GM18511 (cell line): ENCODE data around the gene SIX5.

ENCODE experiments used
- ATAC-seq: cut with Tn5 transposase; IDR thresholded peaks from one replicate; pipeline ENCODE4 v1.9.1; 2021; ENCODE audit warnings: mild to moderate bottlenecking, moderate library complexity; ENCODE audit not compliant: unreplicated experiment

SIX5 gene

DNA sequence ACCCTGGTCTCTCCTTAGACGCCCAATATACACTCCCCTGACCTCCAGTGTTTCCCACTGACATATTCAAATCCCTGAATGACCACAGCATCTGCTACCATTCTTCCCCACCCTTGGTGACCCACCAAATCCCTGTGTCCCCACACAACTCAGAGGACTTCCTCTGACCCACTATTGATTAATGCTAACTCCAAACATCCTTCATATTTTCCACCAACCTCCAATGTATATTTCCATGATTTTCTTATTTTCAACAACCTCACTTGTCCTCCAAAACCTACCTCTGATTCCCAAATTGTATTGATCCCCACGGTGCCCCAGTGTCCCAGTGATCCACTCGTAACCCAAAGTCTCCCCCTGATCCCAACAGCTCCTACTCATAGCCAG, 24.1 kb upstream of the SIX5 start:
- ATAC-seq = no peak

DNA sequence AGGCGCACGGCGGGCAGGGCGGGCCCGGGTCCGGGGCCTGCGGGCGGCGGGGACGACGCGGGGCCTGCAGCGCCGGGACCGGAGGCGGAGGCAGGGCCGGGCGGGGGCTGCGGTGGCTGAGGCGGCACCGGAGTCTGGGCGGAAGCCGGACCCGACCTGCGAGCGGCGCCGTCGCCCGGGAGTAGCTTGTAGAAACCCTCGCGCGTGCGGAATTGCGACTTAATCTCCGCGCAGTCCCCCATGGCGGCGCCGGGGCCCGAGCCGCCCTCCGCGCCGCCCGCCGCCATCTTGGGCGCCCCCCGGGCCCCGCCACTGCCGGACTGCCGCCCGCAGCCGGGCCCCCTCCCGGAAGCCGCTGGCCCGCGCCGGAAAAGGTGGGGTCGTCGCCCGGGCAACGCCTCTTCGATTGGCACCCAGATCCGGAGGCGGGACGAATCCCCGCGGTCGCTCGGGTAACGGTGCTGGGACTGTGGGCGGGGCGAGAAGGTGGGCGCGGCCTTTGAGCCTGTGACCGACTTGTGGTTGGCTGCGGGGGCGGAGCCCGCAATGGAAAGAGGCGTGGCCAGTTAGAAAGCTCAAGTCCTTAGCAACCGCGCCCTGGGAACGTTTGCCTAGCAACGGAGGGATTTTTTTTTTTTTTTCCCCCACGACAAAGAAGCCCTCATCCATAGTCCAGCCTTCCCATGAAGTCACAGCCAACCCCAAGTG, 23.6 kb upstream of the SIX5 start, which contains the start of gene DMWD:
Gene DMWD, minus strand, starts transcription at position 376 of the 708 bp plus-strand sequence. Its CDS starts 89 bp downstream, at position 287.
- ATAC-seq = peak; percentile 88

DNA sequence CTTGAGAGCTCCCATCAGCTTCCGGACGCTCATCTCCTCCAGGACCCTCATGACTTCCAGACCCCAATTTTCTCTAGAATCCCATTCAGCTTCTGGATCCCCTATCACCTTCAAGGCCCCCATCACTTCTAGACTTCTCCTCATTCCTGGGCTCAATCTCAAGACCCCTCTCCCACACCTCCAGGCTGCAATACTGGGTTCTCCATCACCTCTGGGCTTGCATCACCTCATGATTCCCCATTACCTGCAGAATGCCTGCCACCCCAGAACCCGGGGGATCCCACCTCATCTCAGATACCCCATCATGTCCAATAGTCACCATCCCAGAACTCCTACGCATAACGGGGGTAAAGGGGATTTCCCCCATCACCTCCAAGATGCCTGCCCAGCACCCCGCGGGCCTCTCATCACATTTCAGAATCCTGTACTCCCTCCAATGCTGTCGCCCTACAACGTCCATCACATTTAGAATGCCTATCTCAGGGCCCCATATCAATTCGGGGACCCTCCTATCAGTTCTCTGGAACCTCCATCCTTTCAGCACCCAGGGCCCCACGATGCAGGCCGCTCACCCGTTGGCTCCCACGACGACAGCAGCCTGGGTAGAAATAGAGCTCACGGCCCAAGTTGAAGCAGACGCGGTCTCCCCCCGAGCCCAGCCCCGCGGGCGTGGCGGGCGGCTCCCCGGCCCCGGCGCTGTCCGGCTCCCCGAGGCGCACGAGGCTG, 22.9 kb upstream of the SIX5 start:
- peak; percentile 27 for ATAC-seq

DNA sequence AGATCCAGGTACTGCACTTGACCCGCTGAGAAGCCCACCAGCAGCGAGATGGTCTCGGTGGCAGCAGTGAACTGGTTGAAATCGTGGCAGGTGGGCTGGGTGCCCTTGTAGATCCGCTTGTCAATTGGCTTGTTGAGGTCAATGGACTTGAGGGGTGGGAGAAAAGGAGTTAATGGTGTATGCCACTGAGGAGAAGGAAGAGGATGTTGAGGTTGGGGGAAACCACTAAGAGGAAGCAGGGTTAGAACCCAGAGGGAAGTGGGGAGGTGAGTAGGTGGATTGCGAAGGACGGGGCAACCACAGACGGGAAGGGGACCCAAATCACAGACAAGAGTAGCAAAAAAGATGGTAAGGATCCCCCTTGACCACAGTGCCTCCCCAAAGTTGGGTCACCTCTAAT, 21.9 kb upstream of the SIX5 start:
- no peak for ATAC-seq

DNA sequence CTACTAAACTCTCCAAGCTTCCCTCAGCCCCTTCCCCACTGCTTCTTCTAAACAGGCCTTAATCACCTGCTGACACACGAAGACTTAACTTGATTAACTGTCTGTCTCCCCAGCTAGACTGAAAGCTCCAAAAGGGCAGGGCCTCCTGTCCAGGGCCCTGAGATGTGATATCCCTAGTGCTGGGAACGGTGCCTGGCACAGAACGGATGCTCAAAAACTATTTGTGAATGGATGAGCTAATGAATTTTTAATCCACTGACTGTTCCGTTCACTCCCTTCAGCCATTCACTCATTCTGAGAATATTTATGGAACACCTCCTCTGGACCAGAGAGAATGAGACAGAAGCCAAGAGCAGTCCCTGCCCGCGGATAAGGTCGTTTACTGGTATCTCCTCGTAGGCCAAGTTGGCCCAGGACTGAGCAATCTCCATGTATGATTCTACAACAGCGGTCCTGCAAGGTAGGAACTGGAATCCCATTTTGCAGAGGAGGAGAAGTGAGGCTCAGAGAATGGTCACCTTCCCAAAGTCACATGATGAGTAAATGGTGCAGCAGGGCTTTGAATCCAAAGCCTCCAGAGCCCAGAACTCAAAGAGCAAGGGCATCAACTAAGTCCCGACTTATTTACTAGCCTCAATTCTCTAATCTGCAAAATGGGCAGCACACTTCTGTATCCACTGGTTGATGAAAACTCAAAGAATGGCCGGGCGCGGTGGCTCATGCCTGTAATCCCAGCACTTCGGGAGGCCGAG, 20.2 kb upstream of the SIX5 start:
- ATAC-seq = no peak

DNA sequence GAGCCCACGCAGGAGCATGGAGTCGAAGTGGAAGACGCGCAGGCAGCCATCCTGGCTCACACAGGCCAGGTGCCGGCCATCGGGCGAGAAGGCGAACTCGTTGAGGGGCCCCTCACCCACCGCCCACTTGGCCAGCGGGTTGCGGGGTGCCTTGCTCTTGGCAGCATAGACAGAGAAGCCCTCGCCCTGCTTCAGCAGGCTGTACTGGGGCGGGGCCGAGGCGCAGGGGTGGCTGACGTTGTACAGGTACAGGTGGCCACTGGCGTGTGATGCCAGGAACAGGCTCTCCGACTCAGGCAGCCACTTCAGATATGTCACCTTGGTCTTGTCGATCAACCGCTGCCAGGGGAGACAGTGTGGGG, 17.5 kb upstream of the SIX5 start:
- ATAC-seq = no peak

DNA sequence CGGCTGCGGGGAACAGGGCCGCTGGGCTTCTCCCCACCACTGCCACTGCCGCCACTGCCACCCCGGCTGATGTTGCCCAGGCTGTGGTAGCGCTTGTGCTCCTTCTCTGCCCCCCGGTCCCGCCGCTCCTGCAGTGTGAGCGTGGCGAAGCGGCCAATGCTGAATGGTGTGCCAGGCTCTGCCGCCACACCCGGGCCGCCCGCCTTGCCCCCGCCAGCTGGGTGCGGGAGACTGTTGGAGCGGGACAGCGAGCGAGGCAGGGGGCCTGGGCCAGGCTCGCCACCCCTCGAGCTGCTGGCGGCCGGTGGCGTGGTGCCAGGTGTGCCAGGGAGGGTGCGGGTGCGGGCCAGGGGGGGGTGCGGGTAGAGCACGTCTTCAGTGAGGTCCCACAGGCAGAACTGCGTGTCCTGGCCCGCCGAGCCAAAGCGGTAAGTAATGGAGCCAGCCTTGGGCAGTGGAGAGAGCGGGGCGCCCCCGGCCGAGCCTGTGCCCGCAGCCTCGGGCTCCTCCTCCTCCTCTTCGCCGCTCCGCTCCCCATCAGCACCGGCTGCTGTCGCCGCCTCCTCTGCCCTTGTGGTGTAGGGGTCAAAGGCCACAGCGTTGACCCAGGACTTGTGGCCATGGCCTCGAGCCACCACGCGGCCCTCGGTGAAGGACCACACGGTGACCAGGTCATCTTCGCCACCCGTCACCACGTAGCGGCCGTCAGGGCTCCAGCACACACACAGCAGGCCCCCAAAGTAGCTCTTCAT, 16.9 kb upstream of the SIX5 start:
- ATAC-seq = no peak

DNA sequence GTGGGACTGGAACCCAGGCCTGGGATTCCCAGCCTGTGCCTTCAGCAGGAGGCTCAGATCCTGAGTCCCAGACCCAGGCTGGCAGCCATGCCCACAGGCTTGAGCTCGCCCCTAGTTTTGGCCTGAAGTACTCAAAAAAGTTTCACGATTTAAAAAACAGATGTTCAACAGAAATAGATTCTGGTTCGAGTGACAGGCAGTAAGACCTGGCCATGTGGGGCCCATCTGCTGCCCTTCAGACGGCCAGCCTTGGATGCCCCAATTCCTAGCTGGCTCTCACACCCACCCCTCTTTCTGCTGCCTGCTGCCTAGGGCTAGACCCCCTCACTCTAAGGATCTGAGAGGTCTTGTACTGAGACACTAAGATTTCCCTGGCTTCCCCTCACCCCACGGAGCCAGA, 16.0 kb upstream of the SIX5 start:
- ATAC-seq = no peak

DNA sequence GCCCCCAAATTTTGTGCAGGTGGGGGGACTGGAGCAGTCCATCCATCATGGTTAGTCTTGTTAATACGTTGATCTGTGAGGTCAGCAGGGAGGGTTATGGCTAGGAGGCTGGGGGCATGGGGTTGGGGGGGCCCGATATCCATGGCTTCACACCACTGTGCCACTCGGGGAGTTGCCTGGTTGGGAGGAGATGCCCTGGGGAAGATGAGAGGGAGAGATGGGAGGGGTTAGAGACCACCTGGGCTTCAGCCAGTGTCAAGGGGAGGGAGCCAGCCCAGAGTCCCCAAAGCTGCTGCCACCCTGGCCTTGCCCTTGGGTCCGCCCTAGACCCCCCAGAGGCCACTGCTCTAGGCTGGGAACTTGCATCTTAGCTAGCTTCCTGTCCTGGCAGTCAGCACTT, 15.0 kb upstream of the SIX5 start:
- no peak for ATAC-seq

DNA sequence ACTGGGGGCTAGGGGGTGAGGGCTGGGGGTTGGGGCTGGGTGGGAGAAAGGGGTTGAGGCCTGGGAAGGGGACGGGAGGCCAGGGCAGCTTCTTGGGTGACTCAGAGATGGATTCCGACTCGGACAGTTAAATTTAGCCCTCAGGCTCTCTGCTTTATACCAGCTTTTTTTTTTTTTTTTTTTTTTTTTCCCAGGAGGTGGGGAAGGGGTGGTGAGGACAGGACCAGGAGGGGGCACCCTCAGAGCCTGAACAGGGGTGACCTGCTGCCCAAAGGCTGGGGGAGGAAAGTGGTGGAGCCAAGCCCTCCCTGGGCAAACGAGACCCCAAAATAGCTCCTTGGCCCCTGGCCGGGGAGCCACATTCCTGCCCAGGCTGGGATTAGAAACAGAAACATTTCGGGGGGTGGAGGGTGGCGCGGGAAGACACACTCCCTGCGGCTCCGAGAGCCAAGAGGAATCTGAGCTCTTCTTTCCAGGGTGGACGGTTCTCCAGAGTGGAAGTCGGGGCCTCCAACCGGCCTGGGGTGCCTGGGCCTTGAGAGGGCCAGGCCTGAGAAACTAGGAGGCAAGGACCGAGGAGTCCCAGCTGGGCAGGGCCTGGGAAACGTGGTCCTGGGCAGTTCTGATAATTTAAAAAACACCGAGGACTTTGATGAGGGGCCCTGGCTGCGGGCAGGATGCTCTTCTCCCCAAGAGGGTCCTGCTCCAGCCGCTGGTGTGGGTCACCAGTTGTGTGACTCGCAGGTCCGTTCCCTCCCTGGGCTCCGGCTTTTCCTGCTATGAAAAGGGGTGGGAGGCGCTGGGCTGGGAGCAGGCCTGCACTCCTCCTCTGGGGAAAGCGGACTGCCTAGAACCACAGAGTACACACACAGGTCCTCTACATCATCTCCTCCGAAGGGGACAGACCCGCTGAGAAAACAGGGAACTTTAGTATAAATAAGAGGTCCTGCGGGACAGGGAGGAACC, 14.1 kb upstream of the SIX5 start:
- ATAC-seq = no peak

DNA sequence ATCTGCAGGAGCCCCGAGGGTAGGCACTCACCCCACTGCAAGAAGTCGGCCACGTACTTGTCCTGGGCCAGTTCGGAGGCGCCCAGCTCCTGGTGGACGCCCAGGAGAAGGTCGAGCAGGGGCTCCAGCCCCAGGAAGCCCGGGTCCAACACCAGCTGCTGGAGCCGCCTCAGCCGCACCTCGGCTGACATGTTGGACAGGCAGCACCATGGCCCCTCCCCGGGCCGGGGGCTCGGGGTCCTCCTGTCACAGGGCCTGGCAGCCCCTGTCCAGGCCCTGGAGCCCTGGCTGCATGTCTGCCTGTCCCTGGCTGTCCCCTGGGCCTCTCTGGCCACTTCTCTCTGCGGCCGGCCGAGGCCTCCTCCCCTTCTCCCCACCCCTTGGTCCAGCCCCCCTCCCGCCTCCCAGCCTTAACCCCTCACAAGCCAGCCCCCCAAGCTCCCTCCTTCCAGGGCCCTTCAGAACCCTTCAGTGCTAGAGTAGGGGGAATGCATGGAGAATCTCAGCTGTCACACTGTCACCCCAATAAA, 13.2 kb upstream of the SIX5 start, which contains the start of gene DMPK:
Gene DMPK, minus strand, starts transcription at position 329 of the 530 bp plus-strand sequence. Its CDS starts 138 bp downstream, at position 191.
- no peak for ATAC-seq

DNA sequence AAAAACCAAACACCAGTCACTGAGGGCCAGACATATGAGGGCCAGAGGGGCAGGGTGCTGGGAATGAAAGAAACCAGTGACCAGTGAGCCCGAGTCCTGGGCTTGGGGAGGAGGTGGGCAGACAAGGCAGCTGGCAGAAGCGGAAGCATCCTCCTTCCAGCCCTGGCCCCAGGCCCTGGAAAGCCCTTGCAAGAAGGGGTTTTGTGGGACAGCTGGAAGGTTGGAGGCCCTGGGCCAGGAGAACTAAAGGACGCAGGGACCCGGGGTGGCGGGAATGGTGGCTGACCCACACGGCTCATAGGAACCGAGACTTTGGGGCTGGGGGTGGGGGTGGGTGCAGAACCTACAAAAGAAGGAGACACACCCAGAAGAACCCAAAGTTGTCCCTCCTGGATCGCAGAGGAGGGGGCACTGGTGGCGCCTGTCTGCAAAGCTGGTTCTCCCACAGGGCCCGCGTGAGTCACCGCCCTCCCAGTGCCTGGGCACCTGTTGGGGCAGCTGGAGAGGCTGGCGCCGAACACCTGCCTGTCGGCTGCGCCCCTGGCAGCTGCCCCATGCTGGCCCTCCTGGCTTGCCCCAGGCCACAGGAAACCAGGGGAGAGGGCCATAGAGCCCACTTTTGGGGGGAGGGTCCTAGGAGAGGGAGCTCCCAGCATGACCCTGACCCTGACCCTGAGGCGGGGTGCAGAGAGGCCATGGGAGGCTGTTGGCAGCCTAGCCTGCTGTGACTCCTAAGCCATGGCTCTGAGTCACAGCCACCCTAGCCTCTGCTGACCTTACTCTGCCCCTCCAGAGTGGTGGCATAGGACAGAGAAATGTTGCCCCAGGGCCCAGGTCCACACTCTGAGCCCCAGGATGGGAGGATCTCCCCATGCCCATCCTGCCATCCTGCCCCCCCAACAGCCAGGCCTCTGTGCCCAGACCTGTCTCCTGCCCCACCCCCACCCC, 12.4 kb upstream of the SIX5 start:
- ATAC-seq = no peak

DNA sequence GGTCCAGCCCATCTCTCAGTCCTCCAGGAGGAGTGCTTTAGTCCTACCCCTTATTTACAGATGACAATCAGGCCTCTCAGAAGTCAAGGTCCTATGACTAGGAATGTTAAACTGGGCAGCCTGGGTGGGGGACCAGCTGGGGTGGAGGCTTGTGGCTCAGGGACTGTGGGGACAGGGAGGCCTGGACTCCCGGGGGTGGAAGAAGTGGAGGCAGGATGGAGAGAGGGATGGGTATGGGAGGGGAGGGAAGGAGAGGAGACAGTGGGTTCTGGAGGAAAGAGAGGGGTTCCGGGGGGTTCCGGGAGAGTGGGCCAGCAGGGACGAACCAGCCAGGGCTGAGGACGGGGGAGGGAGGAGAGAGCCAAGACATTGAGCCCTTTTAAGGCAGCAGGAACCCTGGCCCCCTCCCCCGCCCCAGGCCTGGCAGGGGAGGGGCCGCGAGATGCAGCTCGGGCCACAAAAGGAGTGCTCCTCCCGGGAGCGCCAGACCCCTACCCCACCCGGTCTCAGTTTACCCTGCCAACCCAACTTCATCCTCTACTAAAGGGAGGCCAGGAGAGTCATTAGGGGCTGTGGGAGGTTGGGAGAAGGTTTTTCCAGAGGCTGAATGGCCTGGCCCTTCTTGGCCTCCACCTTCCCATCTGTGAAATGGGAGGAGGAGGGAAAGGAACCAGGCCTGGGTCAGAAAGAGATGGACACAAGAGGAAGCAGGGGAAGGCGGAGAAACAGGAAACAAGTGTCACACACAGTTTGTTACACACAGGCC, 11.6 kb upstream of the SIX5 start:
- ATAC-seq = no peak

DNA sequence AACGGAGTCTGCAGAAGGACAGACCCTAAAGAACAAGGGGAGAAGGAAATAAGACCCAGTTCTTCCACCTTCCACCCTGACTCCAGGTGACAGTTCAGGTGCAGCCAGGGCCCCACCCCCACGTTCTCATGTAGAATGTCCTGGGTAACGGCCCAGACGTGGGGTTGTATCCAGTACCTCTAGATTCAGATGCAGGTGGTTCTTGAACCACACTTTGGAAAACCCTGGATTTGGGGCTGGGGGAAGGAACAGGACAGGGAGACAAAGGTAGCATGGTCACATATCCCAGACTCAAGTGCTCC, 11.0 kb upstream of the SIX5 start:
- no peak for ATAC-seq

DNA sequence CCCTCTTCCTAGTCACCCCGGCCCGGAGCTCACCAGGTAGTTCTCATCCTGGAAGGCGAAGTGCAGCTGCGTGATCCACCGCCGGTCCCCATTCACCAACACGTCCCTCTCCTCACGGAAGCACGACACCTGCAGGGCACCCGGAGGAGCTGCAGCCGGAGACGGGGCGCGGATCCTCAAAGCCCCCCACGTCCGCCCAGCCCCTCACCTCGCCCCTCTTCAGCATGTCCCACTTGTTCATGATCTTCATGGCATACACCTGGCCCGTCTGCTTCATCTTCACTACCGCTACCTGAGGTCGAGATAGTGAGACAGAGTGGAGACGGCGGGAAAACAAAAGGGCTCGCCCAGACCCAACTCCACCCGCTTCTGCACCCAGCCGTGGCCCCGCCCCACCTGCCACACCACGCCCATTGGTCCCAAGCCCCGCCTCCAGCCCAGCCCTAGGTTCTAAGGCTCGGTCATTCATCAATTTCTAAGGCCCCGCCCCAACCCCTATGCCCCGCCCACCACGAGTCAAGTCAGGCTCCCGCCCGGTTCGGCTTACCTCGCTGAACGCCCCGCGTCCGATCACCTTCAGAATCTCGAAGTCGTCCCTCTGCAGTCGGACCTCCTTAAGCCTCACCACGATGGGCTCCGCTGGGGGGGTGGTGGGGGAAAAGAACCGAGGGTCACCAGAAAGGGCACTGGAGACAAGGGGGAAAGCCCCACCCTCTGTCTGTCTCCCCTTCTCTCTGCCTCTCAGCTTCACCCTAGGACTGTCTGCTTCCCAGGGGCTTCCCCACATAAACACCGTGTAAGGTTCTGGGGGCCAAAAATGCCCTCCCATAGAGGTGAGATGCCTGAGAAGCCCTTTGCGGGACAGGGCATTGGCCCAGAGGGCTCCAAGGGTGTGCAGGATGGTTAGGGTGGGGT, 10.4 kb upstream of the SIX5 start:
- ATAC-seq = peak; percentile 85

DNA sequence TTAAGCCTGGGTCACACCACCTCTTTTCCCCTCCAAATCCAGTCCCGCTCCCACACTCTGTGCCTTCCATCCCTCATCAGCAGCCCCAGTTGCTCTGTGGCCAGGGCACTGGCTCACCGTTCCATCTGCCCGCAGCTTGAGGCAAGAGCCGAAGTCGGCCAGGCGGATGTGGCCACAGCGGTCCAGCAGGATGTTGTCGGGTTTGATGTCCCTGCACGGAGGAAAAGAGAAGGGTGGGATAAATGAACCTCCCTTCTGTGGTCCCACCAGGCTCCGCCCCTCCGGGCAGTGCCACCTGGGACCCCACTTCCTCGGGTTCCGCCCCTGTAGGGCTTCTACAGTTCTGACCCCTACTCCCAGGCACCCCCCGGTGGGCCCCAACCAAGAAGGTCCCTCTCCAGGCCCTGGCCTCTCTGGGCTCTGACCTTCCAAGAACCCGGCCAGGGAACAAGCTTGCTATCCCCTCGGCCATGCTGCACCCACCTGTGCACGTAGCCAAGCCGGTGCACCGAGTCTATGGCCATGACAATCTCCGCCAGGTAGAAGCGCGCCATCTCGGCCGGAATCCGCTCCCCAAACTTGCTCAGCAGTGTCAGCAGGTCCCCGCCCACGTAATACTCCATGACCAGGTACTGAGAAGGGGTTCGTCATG, 9.1 kb upstream of the SIX5 start:
- ATAC-seq = no peak
